KBM-7 (cell line): Measurements from ENCODE around the gene RTL1.
A peak's percentile ranks its signal among the peaks of the same experiment; 100 is the strongest.

Experiments used
- DNase-seq: peaks from one replicate; pipeline ENCODE4 v3.0.0-alpha.2; 2015
- in situ Hi-C: fragments of 300-500 bp; cut with MboI; formaldehyde crosslinking; loops from 2 replicates; pipeline ENCODE4 v1.14.3; 2020; ENCODE audit warnings: low sequenced_read_pairs, low pct_unique_long_range_greater_than_20kb, mixed read lengths

Gene RTL1

GRCh38 chr14:100873096-100873482 is 30.4 kb downstream of the RTL1 start:
- in situ Hi-C loops = no loop called here
- DNase-seq = no peak

GRCh38 chr14:100872259-100873095 is 31.0 kb downstream of the RTL1 start:
- no peak for DNase-seq
- in situ Hi-C loops = no loop called here

DNA sequence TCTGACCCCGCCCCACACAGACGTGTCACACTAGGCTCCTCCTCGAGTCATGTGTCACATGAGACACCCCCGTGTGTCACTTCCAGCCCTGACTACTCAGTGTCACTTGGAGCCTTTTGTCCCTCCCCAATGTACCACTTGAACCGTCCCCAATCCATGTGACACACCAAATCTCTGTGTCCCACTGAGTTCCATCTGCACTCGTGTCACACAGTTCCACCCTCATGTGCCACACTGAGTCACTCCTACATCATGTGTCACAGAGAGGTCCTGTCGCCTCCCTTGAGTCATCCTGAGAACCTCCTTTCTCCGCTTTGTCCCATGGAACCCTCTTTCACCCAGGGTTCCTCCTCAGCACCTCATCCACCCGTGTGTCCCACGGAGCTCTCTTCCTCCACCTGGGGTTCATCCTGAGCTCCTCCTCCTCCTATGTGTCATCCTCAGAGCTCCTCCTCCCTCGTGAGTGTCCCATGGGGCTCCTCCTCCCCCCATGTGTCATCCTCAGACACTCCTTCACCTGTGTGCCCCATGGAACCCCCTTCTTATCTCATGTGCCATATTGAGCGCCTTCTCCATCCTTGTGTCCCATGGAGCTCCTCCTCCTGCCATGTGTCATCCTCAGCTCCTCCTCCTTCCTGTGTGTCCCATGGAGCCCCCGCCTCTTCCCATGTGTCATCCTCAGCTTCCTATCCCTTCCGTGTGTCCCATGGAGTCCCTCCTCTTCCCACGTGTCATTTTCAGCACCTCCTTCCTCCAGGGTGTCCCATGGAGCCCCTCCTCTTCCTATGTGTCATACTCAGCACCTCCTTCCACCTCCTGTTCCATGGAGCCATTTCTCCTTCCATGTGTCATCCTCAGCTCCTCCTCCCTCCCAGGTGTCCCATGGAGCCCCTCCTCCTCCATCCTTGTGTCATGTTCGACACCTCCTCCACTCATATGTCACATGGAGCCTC is 32.0 kb downstream of the RTL1 start:
- in situ Hi-C loops = no loop called here
- DNase-seq = peak; percentile 59

GRCh38 chr14:100868621-100869370 is 34.7 kb downstream of the RTL1 start:
- in situ Hi-C loops = no loop called here
- DNase-seq = no peak

- DNase-seq = no peak
- in situ Hi-C loops = no loop called here
Observed at GRCh38 chr14:100867631-100868315, 35.7 kb downstream of the RTL1 start.

DNA sequence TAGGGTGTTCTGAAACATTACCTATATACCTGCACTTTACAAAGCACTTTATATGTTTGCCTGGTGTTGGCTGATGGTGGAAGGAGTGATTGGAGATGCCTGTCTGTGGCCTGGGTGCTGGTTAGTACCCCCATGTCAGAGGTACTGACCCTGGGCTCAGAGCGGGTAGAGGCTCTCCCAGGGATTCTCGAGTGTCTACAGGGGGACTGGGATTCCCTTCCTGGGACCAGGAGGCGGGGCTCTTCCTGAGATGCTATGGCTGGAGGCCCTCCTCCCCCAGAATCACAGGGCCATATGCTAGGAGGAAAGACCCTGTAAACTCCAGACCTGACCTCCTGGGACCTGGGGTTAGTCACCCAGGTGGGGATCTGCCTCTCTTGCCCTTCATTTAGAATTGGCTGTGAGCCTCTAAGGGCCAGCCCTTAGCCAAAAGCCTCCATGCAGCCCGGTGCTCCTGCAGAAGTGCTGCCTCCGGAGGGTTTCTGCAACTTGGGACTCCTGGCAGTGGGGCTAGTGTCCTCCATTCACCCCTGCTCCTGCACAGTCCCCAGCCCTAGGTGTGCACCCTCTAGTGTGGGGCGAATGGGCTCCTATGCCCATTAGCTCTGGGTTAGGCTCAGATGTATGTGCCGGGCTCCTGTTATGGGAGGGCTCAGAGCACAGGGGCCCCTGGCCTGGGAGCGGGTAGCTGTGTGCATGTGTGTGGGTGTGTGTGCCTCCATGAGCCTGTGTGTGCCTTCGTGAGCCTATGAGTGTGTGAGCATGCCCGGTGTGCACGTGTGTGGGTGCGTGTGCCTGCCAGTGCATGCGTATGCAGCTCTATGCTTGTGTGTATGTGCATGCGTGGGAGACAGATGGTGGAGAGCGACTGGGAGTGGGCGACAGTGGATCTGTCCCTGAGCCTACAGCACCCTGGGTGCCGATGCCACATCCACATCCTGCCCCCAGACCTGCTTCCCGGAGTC is 36.6 kb downstream of the RTL1 start:
- DNase-seq = no peak
- in situ Hi-C loops = no loop called here

- no peak for DNase-seq
Observed at GRCh38 chr14:100865682-100866591, 37.6 kb downstream of the RTL1 start.

GRCh38 chr14:100864960-100865681 is 38.4 kb downstream of the RTL1 start:
- peak; percentile 59 for DNase-seq
- in situ Hi-C loops = no loop called here

More at GRCh38 chr14:100865682-100866591, 37.6 kb downstream of the RTL1 start:
- in situ Hi-C loops = no loop called here

GRCh38 chr14:100864206-100864605 is 39.3 kb downstream of the RTL1 start:
- in situ Hi-C loops = no loop called here
- no peak for DNase-seq

- DNase-seq = no peak
- in situ Hi-C loops = no loop called here
Observed at GRCh38 chr14:100862793-100863192, 40.7 kb downstream of the RTL1 start.

- in situ Hi-C loops = no loop called here
- DNase-seq = no peak
Observed at GRCh38 chr14:100862277-100862676, 41.2 kb downstream of the RTL1 start.

GRCh38 chr14:100861937-100862247 is 41.6 kb downstream of the RTL1 start:
- no peak for DNase-seq
- in situ Hi-C loops = no loop called here

GRCh38 chr14:100861188-100861936 is 42.2 kb downstream of the RTL1 start:
- in situ Hi-C loops = no loop called here
- DNase-seq = no peak

GRCh38 chr14:100860556-100861187 is 42.9 kb downstream of the RTL1 start:
- no peak for DNase-seq
- in situ Hi-C loops = no loop called here

- no peak for DNase-seq
- in situ Hi-C loops = no loop called here
Observed at GRCh38 chr14:100859781-100860180, 43.7 kb downstream of the RTL1 start.
